AG04450 (cell line): ENCODE results near the gene TNFRSF4. TPM values are rescaled to one million over a fixed set of nuclear protein-coding genes. Genes with fewer than 3 reads are reported as not detected.
A peak's percentile ranks its signal among the peaks of the same experiment; 100 is the strongest.

Experiments
- CTCF ChIA-PET: fragments of 300-600, 350-600 bp; formaldehyde crosslinking; extraction: SDS; loops from one replicate; lab custom pipeline; 2022; ENCODE audit warnings: antibody characterized with exemption, inconsistent platforms; lab: Charles Lee
- POLR2A ChIA-PET: fragments of 350-600 bp; formaldehyde crosslinking; extraction: SDS; loops from one replicate; lab custom pipeline; 2021; ENCODE audit warnings: antibody characterized with exemption, inconsistent platforms; lab: Yijun Ruan, JAX
- DNase-seq: peaks from one replicate; pipeline ENCODE4 v3.0.0-alpha.2; 2011; ENCODE audit warnings: low read depth, low spot score
- H3K27ac ChIP-seq: one replicate; pipeline ENCODE4 v1.5.1; 2012; ENCODE audit warnings: low read depth, low read length, control low read depth
- H3K27me3 ChIP-seq: one replicate; pipeline ENCODE4 v1.6.0; 2012; ENCODE audit warnings: low read length; ENCODE audit not compliant: control insufficient read depth, insufficient read depth
- H3K4me3 ChIP-seq: 2 replicates; pipeline ENCODE4 v1.5.1; 2011; ENCODE audit warnings: mild to moderate bottlenecking, low read depth, low read length, control low read depth
- H3K9me3 ChIP-seq: 2 replicates; pipeline ENCODE4 v1.5.1; 2012; ENCODE audit warnings: low read length; ENCODE audit not compliant: control insufficient read depth, insufficient read depth
- CTCF ChIP-seq: IDR thresholded peaks from 2 replicates; pipeline ENCODE4 v1.5.1; 2011; ENCODE audit warnings: low read depth, low read length, control low read depth, inconsistent platforms
- polyA plus RNA-seq: library from polyadenylated mRNA; depleted of rRNA; stranded (reverse); fragments of >200 nt; gene quantifications from 2 replicates; pipeline ENCODE4 v1.2.3, GENCODE V29; 2011

Gene TNFRSF4
- polyA plus RNA-seq, 1 experiment: 0.07 TPM

DNA sequence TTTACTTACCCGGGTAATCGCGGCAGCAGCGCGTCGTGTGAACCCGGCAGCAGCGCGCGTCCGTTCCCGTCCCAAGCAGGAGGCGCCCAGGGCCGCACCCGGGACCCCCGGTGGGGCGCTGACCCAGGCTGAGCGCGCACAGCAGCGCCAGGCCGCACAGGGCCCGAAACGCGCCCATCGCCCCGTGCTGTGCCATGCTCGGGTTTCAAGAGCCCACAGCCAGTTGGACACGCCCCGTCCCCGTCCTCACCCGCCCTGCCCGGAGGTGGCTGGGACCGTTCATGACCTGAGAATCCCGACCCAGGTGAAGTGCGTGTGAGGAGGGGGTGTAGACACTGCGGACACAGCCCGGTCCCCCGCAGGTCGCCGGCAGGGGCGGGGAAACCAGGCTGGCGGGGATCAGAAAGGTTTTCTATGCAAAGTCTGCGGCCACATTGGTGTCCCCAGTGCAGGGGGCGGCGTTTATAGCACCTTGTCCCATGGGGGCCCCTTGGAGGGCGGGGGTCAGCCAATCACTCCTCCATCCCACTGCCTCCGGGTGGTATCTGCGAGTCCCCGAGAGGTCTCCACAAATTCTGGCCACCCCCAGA is 7.5 kb downstream of the TNFRSF4 start, which contains the start of gene TNFRSF18:
Gene TNFRSF18, minus strand, starts transcription at position 217 of the 590 bp plus-strand sequence. Its CDS starts 21 bp downstream, at position 196.
- H3K27me3 ChIP-seq: peaks cover 9% of the 10 kb centered on the region
- ChIA-PET CTCF (no interaction called here), POLR2A (no interaction called here)
- peak within 1 kb of the TSS; percentile 20; the same call in 1 of the 2 replicates for H3K4me3 ChIP-seq
- TF ChIP-seq CTCF: no peak
- no peak for DNase-seq
- H3K9me3 ChIP-seq: peaks cover 3% of the 10 kb centered on the region; the same call in 1 of the 2 replicates
- H3K27ac ChIP-seq: no peak within 1 kb of the TSS

GRCh38 chr1:1205769-1206375 is 8.1 kb downstream of the TNFRSF4 start:
- peaks cover 9% of the 10 kb centered on the region for H3K27me3 ChIP-seq

DNA sequence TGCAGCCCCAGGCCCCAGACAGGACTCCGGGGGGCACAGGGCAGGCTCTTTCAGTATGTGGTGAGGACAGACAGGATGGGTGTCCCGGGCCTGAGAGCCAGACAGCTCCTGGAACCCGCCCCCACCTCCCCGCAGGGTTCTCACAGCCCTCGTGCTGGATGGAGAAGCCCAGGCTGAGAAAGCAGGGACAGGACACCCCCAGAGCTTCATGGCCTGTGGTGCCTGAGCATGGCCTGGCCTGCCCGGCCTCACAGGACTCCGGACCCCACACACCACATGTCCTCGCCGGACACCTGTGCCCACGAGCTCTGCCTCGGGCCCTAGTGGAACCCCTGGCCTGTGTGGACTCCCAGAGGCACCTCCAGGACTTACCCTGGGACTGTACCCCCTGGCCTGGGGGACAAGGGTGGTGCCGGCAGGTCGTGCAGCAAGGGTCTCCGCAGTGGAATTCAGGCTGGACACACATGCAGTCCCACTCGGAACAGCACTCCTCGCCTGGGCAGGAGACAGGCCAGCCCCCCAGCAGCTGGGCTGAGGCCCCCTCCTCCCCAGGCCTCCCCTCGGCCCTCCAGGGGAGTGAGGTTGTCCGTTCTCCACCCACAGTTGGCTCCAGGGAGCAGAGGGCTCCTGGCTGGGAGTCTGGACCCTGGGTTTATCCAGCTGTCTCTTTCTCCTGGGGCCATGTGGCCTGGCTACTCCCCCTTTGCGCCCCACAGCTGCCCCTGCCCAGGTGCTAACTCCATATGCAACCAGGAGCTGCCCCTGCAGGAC is 8.8 kb downstream of the TNFRSF4 start:
- no peak for DNase-seq
- H3K4me3 ChIP-seq: no peak overlapping the region
- no peak for TF ChIP-seq CTCF
- peaks cover 3% of the 10 kb centered on the region; the same call in 1 of the 2 replicates for H3K9me3 ChIP-seq
- POLR2A ChIA-PET: no interaction called here
- H3K27ac ChIP-seq: no peak overlapping the region
- CTCF ChIA-PET: no interaction called here
- peaks cover 9% of the 10 kb centered on the region for H3K27me3 ChIP-seq

More at GRCh38 chr1:1205769-1206375, 8.1 kb downstream of the TNFRSF4 start:
- TF ChIP-seq CTCF: no peak
- H3K4me3 ChIP-seq: no peak overlapping the region
- CTCF ChIA-PET: no interaction called here
- DNase-seq: no peak
- POLR2A ChIA-PET: no interaction called here
- peaks cover 3% of the 10 kb centered on the region; the same call in 1 of the 2 replicates for H3K9me3 ChIP-seq
- no peak overlapping the region for H3K27ac ChIP-seq

DNA sequence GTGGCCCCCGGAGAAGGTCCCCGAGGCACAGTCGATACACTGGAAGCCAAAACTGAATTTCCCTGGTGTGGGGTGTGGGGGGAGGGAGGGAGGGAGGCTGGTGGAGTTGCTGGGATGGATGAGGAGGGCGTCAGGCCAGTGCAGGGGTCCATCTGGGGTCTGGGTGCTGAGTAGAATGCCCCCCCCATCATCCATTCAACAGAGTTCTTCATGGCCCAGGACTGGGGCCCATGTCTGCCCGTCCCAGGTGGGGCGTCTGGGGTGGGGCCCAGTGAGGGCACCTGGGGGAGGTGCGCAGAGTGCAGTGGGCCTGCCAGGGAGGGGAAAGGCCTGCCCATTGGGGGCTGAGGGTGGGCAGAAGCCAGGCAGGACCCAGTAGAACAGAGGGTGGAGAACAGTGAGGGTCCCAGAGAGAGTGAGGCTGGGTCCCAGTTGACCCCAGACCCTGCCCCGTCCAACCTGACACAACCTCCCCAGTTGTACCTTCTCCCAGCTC is 9.5 kb downstream of the TNFRSF4 start:
- Histone ChIP-seq H3K27ac (no peak overlapping the region), H3K27me3 (peaks cover 9% of the 10 kb centered on the region), H3K9me3 (peaks cover 3% of the 10 kb centered on the region; the same call in 1 of the 2 replicates), H3K4me3 (no peak overlapping the region)
- DNase-seq: no peak
- ChIA-PET CTCF (no interaction called here), POLR2A (no interaction called here)
- TF ChIP-seq CTCF: no peak
